PFSK-1 (cell line): Measurements from ENCODE around the gene WBP4. TPM values are rescaled to one million over a fixed set of nuclear protein-coding genes. Genes with fewer than 3 reads are reported as not detected.

Source experiments
- FOXP2 ChIP-seq: optimal IDR thresholded peaks from 2 replicates; pipeline ENCODE3; 2011; ENCODE audit warnings: borderline replicate concordance, control low read depth, inconsistent platforms; ENCODE audit not compliant: insufficient read depth; ENCODE audit errors: extremely low read length, extremely low read depth
- POLR2AphosphoS5 ChIP-seq: IDR thresholded peaks from 2 replicates; pipeline ENCODE4 v1.6.1; 2012; ENCODE audit warnings: low read depth, mild to moderate bottlenecking, control low read depth, low read length, moderate library complexity
- REST ChIP-seq, 2 experiments: IDR thresholded peaks; 2 replicates each; pipeline versions ENCODE4 v1.6.1 to v1.8.0; 2011 to 2012; ENCODE audit warnings: low read depth in 2 of 2, low read length in 2 of 2, control low read depth in 1 of 2, inconsistent platforms in 1 of 2, mild to moderate bottlenecking in 1 of 2, moderate library complexity in 1 of 2; ENCODE audit not compliant: insufficient read depth in 1 of 2
- SIN3A ChIP-seq: IDR thresholded peaks from 2 replicates; pipeline ENCODE4 v1.6.1; 2012; ENCODE audit warnings: mild to moderate bottlenecking, low read length, moderate library complexity, borderline replicate concordance; ENCODE audit not compliant: insufficient read depth
- TAF1 ChIP-seq: IDR thresholded peaks from 2 replicates; pipeline ENCODE4 v1.6.1; 2012; ENCODE audit warnings: low read length, control low read depth, borderline replicate concordance; ENCODE audit not compliant: insufficient read depth
- polyA plus RNA-seq: library from polyadenylated mRNA; unstranded; fragments of >200 nt; gene quantifications from one replicate; pipeline ENCODE4 v1.2.1, GENCODE V29; 2012; ENCODE audit warnings: low read depth, missing spikeins; ENCODE audit not compliant: insufficient read length

The WBP4 gene
- 6.0 TPM for polyA plus RNA-seq

- peak; percentile 39; the same call in 1 of the 2 replicates for TF ChIP-seq SIN3A
- TF ChIP-seq TAF1, result no peak
- peak in 1 of 2 experiments; percentile 19; a peak in 1 of 4 replicates for TF ChIP-seq REST (IDR thresholded peaks at IDR 0.05; ENCODE audit: insufficient read depth in 1 of 2, low read depth in 2 of 2, low read length in 2 of 2)
- peak; percentile 68 for TF ChIP-seq POLR2AphosphoS5
- peak; percentile 67 for TF ChIP-seq FOXP2
Measured at GRCh38 chr13:41061075-41061913, at the start of gene WBP4. Gene WBP4 (plus strand): TSS chr13:41061509. CDS start chr13:41061674, 165 bp downstream.

GRCh38 chr13:41012536-41012935 lies 48.8 kb upstream of the WBP4 start:
- TF ChIP-seq REST (IDR thresholded peaks at IDR 0.05; ENCODE audit: insufficient read depth in 1 of 2, low read depth in 2 of 2, low read length in 2 of 2) (no peak), TAF1 (no peak), POLR2AphosphoS5 (no peak), SIN3A (no peak), FOXP2 (no peak)

- no peak for TF ChIP-seq SIN3A
- no peak for TF ChIP-seq FOXP2
- TF ChIP-seq POLR2AphosphoS5, result no peak
- TF ChIP-seq REST (IDR thresholded peaks at IDR 0.05; ENCODE audit: insufficient read depth in 1 of 2, low read depth in 2 of 2, low read length in 2 of 2), result no peak
- no peak for TF ChIP-seq TAF1
Measured at GRCh38 chr13:41013835-41014234, 47.5 kb upstream of the WBP4 start.

- TF ChIP-seq REST (IDR thresholded peaks at IDR 0.05; ENCODE audit: insufficient read depth in 1 of 2, low read depth in 2 of 2, low read length in 2 of 2) (no peak), SIN3A (no peak), FOXP2 (no peak), POLR2AphosphoS5 (no peak), TAF1 (no peak)
Measured at GRCh38 chr13:41015920-41016319, 45.4 kb upstream of the WBP4 start.
